ENCODE measurements around the gene MNAT1.
"Not testable (repeated sequence)": the region's sequence is repeated elsewhere in the genome, so short reads cannot be mapped to it uniquely, and the experiment has no call there.

The MNAT1 gene

GRCh38 chr14:60867503-60868172, 133.1 kb downstream of the MNAT1 start:
- in situ Hi-C loops (cut with HindIII; ENCODE audit: low sequenced_read_pairs) = no loop called here

- in situ Hi-C loops (cut with HindIII; ENCODE audit: low sequenced_read_pairs) = no loop called here
Observed at GRCh38 chr14:60878121-60878520, 143.6 kb downstream of the MNAT1 start.

- in situ Hi-C loops (cut with HindIII; ENCODE audit: low sequenced_read_pairs) = no loop called here
Observed at GRCh38 chr14:60878536-60878935, 144.0 kb downstream of the MNAT1 start.

- in situ Hi-C loops (cut with HindIII; ENCODE audit: low sequenced_read_pairs) = no loop called here
Observed at GRCh38 chr14:60882219-60882618, 147.7 kb downstream of the MNAT1 start.

GRCh38 chr14:60884134-60884533, 149.6 kb downstream of the MNAT1 start:
- in situ Hi-C loops (cut with HindIII; ENCODE audit: low sequenced_read_pairs) = no loop called here

- in situ Hi-C loops (cut with HindIII; ENCODE audit: low sequenced_read_pairs) = not testable (repeated sequence)
Observed at GRCh38 chr14:60890636-60891035, 156.1 kb downstream of the MNAT1 start.

- in situ Hi-C loops (cut with HindIII; ENCODE audit: low sequenced_read_pairs) = no loop called here
Observed at GRCh38 chr14:60893911-60894310, 159.3 kb downstream of the MNAT1 start.

- in situ Hi-C loops (cut with HindIII; ENCODE audit: low sequenced_read_pairs) = no loop called here
Observed at GRCh38 chr14:60904381-60904780, 169.8 kb downstream of the MNAT1 start.

- in situ Hi-C loops (cut with HindIII; ENCODE audit: low sequenced_read_pairs) = no loop called here
Observed at GRCh38 chr14:60905923-60906322, 171.4 kb downstream of the MNAT1 start.

GRCh38 chr14:60915781-60916180, 181.2 kb downstream of the MNAT1 start:
- in situ Hi-C loops (cut with HindIII; ENCODE audit: low sequenced_read_pairs) = no loop called here

GRCh38 chr14:60922050-60922449, 187.5 kb downstream of the MNAT1 start:
- in situ Hi-C loops (cut with HindIII; ENCODE audit: low sequenced_read_pairs) = no loop called here

- in situ Hi-C loops (cut with HindIII; ENCODE audit: low sequenced_read_pairs) = no loop called here
Observed at GRCh38 chr14:60925286-60925685, 190.7 kb downstream of the MNAT1 start.

GRCh38 chr14:60926002-60926401, 191.4 kb downstream of the MNAT1 start:
- in situ Hi-C loops (cut with HindIII; ENCODE audit: low sequenced_read_pairs) = no loop called here

- in situ Hi-C loops (cut with HindIII; ENCODE audit: low sequenced_read_pairs) = no loop called here
Observed at GRCh38 chr14:60931218-60931617, 196.7 kb downstream of the MNAT1 start.

GRCh38 chr14:60933920-60934655, 199.5 kb downstream of the MNAT1 start:
- in situ Hi-C loops (cut with HindIII; ENCODE audit: low sequenced_read_pairs) = no loop called here

- in situ Hi-C loops (cut with HindIII; ENCODE audit: low sequenced_read_pairs) = no loop called here
Observed at GRCh38 chr14:60935319-60935718, 200.8 kb downstream of the MNAT1 start.

- in situ Hi-C loops (cut with HindIII; ENCODE audit: low sequenced_read_pairs) = loop anchor here (5.0 kb wide), 1 partner anchor 34 kb away; no protein-coding TSS in a partner anchor
Observed at GRCh38 chr14:60943637-60944032, 209.1 kb downstream of the MNAT1 start.

- in situ Hi-C loops (cut with HindIII; ENCODE audit: low sequenced_read_pairs) = loop anchor here (5.0 kb wide), 1 partner anchor 33 kb away; no protein-coding TSS in a partner anchor
Observed at GRCh38 chr14:60944204-60944603, 209.6 kb downstream of the MNAT1 start.

- in situ Hi-C loops (cut with HindIII; ENCODE audit: low sequenced_read_pairs) = no loop called here
Observed at GRCh38 chr14:60945984-60946383, 211.4 kb downstream of the MNAT1 start.

GRCh38 chr14:60946773-60947172, 212.2 kb downstream of the MNAT1 start:
- in situ Hi-C loops (cut with HindIII; ENCODE audit: low sequenced_read_pairs) = no loop called here

- in situ Hi-C loops (cut with HindIII; ENCODE audit: low sequenced_read_pairs) = no loop called here
Observed at GRCh38 chr14:60951776-60952435, 217.3 kb downstream of the MNAT1 start.

- in situ Hi-C loops (cut with HindIII; ENCODE audit: low sequenced_read_pairs) = no loop called here
Observed at GRCh38 chr14:60956202-60956601, 221.6 kb downstream of the MNAT1 start.

Measured in DLD1 (cell line).